Stimulated activated CD4-positive, alpha-beta T cell treated with anti-CD3 and anti-CD28 coated beads, TNF-alpha, amount 100 ng/mL, for 4 hours (primary cell): Measurements from ENCODE around the gene DMGDH.

Experiments used
- DNase-seq, 3 experiments: peaks; one replicate each; pipeline ENCODE4 v3.0.0-alpha.2; 2020; ENCODE audit warnings: low read depth in 3 of 3

DMGDH gene

GRCh38 chr5:79069488-79070349, at the start of gene DMGDH, which contains the start of gene BHMT2:
TSS of gene DMGDH (minus strand) at chr5:79069674. CDS start at chr5:79069620, 54 bp downstream.
TSS of gene BHMT2 (plus strand) at chr5:79069767. CDS start at chr5:79069783, 16 bp downstream.
- no peak for DNase-seq

DNA sequence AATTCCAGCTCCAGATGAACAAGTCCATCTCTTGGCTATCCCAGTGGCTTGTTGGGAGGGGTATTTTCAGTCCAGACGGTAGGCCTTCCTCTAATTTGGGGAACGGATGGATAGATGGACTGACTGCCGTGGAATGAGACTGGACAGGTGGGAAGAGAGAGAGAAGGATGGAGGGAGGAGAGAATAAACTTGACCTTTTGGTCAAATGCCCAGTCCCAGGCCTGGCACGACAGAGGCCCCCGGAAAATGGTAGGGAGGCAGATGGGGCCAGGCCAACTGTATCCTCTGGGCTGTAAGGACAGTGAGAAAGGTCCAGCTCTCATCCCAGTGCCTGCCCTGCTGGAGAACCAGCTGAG, 43.2 kb upstream of the DMGDH start:
- DNase-seq = no peak

GRCh38 chr5:79111960-79112702, 42.7 kb upstream of the DMGDH start:
- no peak for DNase-seq

GRCh38 chr5:79111387-79111959, 42.0 kb upstream of the DMGDH start, which contains the start of gene BHMT:
TSS of gene BHMT (plus strand) at chr5:79111809. CDS start at chr5:79111886, 77 bp downstream.
- DNase-seq = no peak

- DNase-seq = no peak
These were observed 40.3 kb upstream of the DMGDH start for GRCh38 chr5:79109527-79110492.

- DNase-seq = no peak
These were observed 39.3 kb upstream of the DMGDH start for GRCh38 chr5:79108792-79109191.

- no peak for DNase-seq
These were observed 38.6 kb upstream of the DMGDH start for GRCh38 chr5:79108086-79108485.

DNA sequence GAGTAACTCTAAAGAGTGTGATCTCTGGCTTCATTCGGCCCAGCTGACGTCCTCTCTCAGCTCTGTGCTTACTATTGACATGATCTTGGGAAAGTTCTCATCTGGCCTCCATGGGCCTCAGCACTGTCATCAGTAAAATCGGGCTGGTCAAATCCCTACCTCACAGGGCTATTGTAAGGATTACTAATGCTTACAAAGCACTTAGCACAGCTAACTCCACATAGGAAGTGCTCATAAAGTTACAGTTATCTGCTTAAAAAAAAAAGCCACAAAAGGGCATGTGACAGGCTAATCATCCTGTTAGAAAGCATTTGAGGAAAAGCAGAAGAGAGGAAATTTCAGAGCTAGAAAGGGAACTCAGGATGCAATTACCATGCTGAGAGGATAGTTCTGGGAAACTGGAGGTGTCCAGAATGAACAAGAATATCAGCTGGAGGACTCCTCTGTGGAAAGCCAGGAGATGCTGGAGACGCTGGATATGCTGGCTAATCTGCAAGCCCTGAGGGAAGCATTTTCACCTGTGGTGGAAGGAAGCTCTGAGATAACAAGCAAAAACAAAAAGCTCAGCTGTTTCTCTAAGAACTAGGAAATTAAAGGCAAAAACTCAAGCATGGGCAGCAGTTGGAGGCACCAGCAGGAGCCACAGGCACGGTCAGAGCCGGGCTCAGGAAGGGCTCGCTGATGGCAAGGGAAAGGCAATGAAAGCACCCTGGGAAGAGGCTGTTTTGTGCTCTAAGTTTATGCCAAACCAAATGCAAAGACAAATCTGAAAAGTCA, 37.7 kb upstream of the DMGDH start:
- no peak for DNase-seq

- no peak for DNase-seq
These were observed 36.4 kb upstream of the DMGDH start for GRCh38 chr5:79105868-79106267.

GRCh38 chr5:79093762-79094161, 24.3 kb upstream of the DMGDH start:
- no peak for DNase-seq

- no peak for DNase-seq
These were observed 21.6 kb upstream of the DMGDH start for GRCh38 chr5:79091064-79091463.

DNA sequence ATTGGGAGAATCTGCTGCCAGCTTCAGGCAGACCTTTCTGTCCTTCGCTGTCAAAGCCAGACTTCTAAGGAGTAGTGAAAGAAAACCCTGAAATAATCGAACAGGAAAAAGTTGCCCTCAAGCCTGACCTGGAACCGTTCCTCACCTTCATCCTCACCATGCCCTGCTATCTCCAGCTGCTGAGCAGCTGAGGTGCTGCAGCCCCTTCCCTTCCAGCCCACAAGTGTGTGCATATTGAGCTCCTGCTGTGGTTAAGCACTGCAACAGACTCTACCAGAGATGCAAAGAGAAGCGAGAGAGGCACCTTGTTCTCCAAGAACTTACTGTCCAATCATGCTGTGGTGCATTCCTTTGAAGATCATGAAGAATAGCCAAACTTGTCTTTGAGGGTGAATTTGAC, 19.0 kb upstream of the DMGDH start:
- no peak for DNase-seq

GRCh38 chr5:79086116-79086515, 16.6 kb upstream of the DMGDH start:
- no peak for DNase-seq

GRCh38 chr5:79081779-79082178, 12.3 kb upstream of the DMGDH start:
- DNase-seq = no peak

DNA sequence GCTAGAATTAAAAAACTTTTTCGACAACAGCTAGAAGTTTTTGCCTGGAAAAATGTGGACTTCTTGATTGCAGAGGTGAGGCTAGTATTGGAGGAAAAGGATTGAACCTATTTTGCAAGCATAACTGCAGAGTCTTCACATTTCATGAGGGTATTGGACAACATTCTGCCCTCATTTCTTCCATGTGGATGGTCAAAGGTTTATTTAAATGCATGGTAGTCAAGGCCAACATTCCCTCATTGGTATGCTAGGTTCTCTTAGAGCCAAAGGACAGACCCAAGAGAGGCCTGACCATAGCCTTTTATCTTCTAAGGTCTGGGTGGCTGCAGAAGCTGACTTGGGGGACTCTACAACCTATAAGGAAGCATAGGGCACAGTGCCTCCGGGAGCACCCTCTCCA, 11.3 kb upstream of the DMGDH start:
- DNase-seq = no peak

- no peak for DNase-seq
These were observed 8.3 kb upstream of the DMGDH start for GRCh38 chr5:79077680-79078365.

- no peak for DNase-seq
These were observed 7.3 kb upstream of the DMGDH start for GRCh38 chr5:79076819-79077218.

DNA sequence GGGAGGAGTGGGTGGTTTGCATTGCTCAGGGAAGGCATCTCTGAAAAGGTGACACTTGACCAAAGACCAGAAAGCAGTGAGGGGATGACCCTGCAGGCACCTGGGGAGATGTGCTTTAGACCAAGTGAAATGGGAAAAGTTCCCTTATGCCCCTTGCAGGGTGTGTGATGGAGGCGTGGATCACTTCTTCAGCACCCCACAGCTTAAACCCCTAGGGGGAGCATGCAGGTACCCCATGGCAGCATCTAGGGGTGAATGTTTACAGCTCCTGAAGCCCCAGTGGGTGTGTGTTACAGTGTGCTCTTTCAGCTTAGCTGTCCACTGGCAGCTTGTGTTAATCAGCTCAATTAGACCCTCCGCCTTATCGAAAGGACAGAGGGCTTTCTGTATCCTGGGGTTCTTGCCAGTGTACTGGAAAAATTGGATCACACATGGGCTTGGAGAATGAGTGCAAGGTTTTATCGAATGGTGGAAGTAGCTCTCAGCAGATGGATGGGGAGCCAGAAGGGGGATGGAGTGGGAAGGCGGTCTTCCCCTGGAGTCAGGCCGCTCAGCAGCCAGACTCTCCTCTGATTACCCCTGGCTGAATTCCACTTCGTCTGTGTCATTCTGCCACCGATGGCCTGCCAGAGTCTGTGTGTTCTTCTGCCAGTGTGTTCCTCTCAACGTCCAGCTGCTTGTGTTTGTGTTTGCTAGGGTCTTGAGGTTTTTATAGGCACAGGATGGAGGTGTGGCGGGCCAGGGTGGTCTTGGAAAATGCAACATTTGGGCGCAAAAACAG, 6.4 kb upstream of the DMGDH start:
- DNase-seq = no peak

DNA sequence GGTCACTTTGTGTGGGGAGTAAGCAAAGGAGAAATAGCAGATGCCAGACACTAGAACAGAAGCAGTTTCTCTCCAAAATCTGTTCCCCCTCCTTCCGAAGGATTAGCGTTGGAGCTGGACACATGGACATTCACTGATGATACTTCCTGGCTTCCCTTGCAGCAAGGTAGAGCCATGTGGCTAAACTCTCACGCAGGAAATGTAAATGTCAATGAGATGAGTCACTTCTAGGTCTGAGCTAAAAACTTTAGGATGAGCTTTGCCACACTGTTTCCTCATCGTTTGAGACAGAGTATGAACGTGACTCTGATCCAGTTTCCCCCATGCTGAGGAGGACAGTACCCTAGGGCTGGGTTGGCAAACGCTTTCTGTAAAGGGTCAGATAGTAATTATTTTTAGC, 5.2 kb upstream of the DMGDH start:
- no peak for DNase-seq
